NB4 (cell line): ENCODE data around the gene ZFYVE21.

Source experiments
- CTCF ChIP-seq: IDR thresholded peaks from one replicate; pipeline ENCODE4 v1.5.1; 2012; ENCODE audit warnings: low read depth, low read length
- MAX ChIP-seq: IDR thresholded peaks from 2 replicates; pipeline ENCODE4 v1.6.1; 2011; ENCODE audit warnings: low read depth, low read length
- POLR2A ChIP-seq: IDR thresholded peaks from 2 replicates; pipeline ENCODE4 v1.6.1; 2011; ENCODE audit warnings: mild to moderate bottlenecking; ENCODE audit not compliant: insufficient read length; ENCODE audit errors: extremely low read depth

- TF ChIP-seq CTCF (no peak), POLR2A (no peak), MAX (no peak)
Observed at GRCh38 chr14:103699261-103699661, 16.3 kb upstream of the ZFYVE21 start.
